Measurements from ENCODE around the gene ANGEL1. TPM values are rescaled to one million over a fixed set of nuclear protein-coding genes. Genes with fewer than 3 reads are reported as not detected.

The ANGEL1 gene
- total RNA-seq, 2 donors from 2014 or later = 26.5 to 44.2 TPM

GRCh38 chr14:76806446-76806845 lies 6.2 kb downstream of the ANGEL1 start:
- DNase-seq (no peak), ATAC-seq (no peak)
- Histone ChIP-seq H3K9me3 (no peaks in the 10 kb centered on the region), H3K4me3 (no peak overlapping the region), H3K27ac (no peak overlapping the region), H3K27me3 (no peaks in the 10 kb centered on the region), H3K36me3 (replicated peaks in 1 of 2; ENCODE audit: insufficient read depth in 1 of 2, low read depth in 2 of 2) (peaks cover 9 to 26% of the 10 kb centered on the region in 2 donors), H3K4me1 (peaks cover 37% of the 10 kb centered on the region)
- WGBS, 2 donors = 91% methylated on average over 11 to 12 of the region's 12 CpGs
- intact Hi-C loops (cut with DNase I) = loop anchor here (10.0 kb wide), 1 partner anchor 102 kb away; no protein-coding TSS in a partner anchor
- no peak for TF ChIP-seq POLR2A (IDR thresholded peaks at IDR 0.05)
- TF ChIP-seq, protein P1, sequence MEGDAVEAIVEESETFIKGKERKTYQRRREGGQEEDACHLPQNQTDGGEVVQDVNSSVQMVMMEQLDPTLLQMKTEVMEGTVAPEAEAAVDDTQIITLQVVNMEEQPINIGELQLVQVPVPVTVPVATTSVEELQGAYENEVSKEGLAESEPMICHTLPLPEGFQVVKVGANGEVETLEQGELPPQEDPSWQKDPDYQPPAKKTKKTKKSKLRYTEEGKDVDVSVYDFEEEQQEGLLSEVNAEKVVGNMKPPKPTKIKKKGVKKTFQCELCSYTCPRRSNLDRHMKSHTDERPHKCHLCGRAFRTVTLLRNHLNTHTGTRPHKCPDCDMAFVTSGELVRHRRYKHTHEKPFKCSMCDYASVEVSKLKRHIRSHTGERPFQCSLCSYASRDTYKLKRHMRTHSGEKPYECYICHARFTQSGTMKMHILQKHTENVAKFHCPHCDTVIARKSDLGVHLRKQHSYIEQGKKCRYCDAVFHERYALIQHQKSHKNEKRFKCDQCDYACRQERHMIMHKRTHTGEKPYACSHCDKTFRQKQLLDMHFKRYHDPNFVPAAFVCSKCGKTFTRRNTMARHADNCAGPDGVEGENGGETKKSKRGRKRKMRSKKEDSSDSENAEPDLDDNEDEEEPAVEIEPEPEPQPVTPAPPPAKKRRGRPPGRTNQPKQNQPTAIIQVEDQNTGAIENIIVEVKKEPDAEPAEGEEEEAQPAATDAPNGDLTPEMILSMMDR (IDR thresholded peaks at IDR 0.05) = no peak

DNA sequence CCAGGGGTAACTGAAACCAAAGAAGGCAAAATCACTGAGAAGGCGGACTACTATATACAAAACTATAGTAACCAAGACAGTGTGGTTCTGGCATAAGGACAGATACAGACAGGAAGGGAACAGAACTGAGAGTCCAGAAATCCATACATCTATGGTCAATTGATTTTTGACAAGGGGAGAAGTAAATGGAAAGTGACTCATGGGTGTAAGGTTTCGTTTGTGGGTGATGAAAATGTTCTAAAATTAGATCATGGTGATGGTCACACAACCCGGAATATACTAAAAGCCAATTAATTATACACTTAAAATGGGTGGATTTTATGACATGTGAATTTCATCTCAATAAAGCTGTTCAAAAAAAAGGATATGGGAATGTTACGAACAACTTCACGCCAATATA lies 18.7 kb downstream of the ANGEL1 start:
- Histone ChIP-seq H3K4me1 (no peaks in the 10 kb centered on the region), H3K27me3 (no peaks in the 10 kb centered on the region), H3K36me3 (replicated peaks in 1 of 2; ENCODE audit: insufficient read depth in 1 of 2, low read depth in 2 of 2) (peaks cover 3 to 28% of the 10 kb centered on the region in 2 donors), H3K4me3 (no peak overlapping the region), H3K9me3 (no peaks in the 10 kb centered on the region), H3K27ac (no peak overlapping the region)
- WGBS, 2 donors = 85% methylated on average over 5 of the region's 5 CpGs
- DNase-seq = no peak
- TF ChIP-seq POLR2A (IDR thresholded peaks at IDR 0.05) = no peak
- TF ChIP-seq, protein P1 (IDR thresholded peaks at IDR 0.05) = no peak
- intact Hi-C loops (cut with DNase I) = no loop called here
- ATAC-seq = no peak

DNA sequence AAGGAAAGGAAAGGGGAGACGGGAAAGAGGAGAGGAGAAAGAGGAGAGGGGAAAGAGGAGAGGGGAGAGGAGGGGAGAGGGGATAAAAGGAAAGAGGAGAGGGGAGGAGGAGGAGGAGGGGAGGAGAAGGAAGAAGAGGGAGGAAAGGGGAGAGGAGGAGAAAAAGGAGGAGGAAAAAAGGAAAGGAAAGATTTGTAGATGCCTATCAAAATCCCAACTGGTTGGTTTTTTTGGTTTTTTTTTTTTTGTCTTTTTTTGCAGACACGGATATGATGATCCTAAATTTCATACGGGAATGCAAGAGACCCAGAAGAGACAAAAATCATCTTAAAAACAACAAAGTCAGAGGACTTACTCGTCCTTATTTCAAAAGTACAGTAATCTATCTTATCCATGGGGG lies 19.4 kb downstream of the ANGEL1 start:
- WGBS, 2 donors = 83 to 84% methylated on average over 4 of the region's 4 CpGs
- Histone ChIP-seq H3K4me3 (no peak overlapping the region), H3K4me1 (no peaks in the 10 kb centered on the region), H3K27me3 (no peaks in the 10 kb centered on the region), H3K36me3 (replicated peaks in 1 of 2; ENCODE audit: insufficient read depth in 1 of 2, low read depth in 2 of 2) (peaks cover 8 to 32% of the 10 kb centered on the region in 2 donors), H3K27ac (no peak overlapping the region), H3K9me3 (no peaks in the 10 kb centered on the region)
- no peak for DNase-seq
- no peak for ATAC-seq
- intact Hi-C loops (cut with DNase I) = no loop called here
- no peak for TF ChIP-seq POLR2A (IDR thresholded peaks at IDR 0.05)
- TF ChIP-seq, protein P1 (IDR thresholded peaks at IDR 0.05) = no peak

DNA sequence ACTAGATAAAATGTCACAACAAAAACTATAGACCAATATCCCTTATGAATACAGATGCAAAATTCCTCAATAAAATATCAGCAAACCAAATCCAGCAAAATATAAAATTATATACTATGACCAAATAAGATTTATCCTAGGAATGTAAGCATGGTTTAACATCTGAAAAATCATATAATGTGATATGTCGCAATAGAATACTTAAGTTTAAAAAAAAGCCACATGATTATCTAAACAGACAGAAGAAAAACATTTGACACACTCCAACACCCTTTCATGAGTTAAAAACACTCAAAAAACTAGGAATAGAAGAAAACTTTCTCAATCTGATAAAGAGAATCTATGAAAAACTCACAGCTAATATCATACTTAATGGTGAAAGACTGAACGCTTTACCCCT lies 20.3 kb downstream of the ANGEL1 start:
- no peaks in the 10 kb centered on the region for H3K27me3 ChIP-seq
- ATAC-seq (no peak), DNase-seq (no peak)
- 90 to 95% methylated on average over 2 of the region's 2 CpGs for WGBS, 2 donors
- no peaks in the 10 kb centered on the region for H3K4me1 ChIP-seq
- TF ChIP-seq, protein P1 (IDR thresholded peaks at IDR 0.05) = no peak
- no peak for TF ChIP-seq POLR2A (IDR thresholded peaks at IDR 0.05)
- peaks cover 12 to 34% of the 10 kb centered on the region in 2 donors for H3K36me3 ChIP-seq (replicated peaks in 1 of 2; ENCODE audit: insufficient read depth in 1 of 2, low read depth in 2 of 2)
- H3K4me3 ChIP-seq = no peak overlapping the region
- H3K9me3 ChIP-seq = no peaks in the 10 kb centered on the region
- intact Hi-C loops (cut with DNase I) = no loop called here
- H3K27ac ChIP-seq = no peak overlapping the region

DNA sequence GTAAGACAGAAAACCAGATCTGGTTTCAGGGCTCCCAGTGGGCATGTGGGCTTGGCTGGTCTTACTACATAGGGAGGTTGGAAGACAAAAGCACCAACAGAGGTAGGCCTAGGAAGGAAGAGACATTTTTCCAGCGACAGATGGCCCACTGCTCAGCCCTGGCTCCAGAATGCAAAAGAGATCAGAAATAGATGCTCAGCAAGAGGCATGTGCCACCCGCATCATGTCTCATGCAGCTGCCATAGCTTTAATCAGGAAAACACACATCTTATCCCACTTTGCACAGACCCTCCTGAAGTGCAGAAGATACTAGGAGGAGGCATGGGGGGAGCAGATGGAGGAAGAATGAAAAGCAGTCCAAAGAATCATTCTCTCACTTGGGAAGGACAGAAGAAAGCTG lies 26.1 kb downstream of the ANGEL1 start:
- intact Hi-C loops (cut with DNase I) = no loop called here
- Histone ChIP-seq H3K27me3 (no peaks in the 10 kb centered on the region), H3K36me3 (replicated peaks in 1 of 2; ENCODE audit: insufficient read depth in 1 of 2, low read depth in 2 of 2) (peaks cover 12 to 36% of the 10 kb centered on the region in 2 donors), H3K4me3 (no peak overlapping the region), H3K9me3 (no peaks in the 10 kb centered on the region), H3K4me1 (peaks cover 12% of the 10 kb centered on the region), H3K27ac (no peak overlapping the region)
- 87 to 100% methylated on average over 2 of the region's 2 CpGs for WGBS, 2 donors
- TF ChIP-seq, protein P1 (IDR thresholded peaks at IDR 0.05) = no peak
- TF ChIP-seq POLR2A (IDR thresholded peaks at IDR 0.05) = no peak
- no peak for DNase-seq
- no peak for ATAC-seq

All from body of pancreas (tissue), 4 donors.